Cerebellar nuclear complex (tissue), 1 donor: ENCODE results near the gene FAM118B.

Experiments
- DNase-seq, 2 experiments: peaks; one replicate each; lab custom pipeline; 2025; lab: John Stamatoyannopoulos, UW

Gene FAM118B

GRCh38 chr11:126211236-126212088 is at the start of gene FAM118B, which contains the start of gene RPUSD4:
Gene FAM118B (plus strand): TSS chr11:126211782. CDS start chr11:126235002, 23,220 bp downstream.
Gene RPUSD4 (minus strand): TSS chr11:126211650. CDS start chr11:126211638, 12 bp downstream.
- peak; percentile 69 to 86 for DNase-seq

GRCh38 chr11:126162306-126163030 is 49.1 kb upstream of the FAM118B start:
- DNase-seq = no peak

- DNase-seq = no peak
Measured at GRCh38 chr11:126163074-126163700, 48.4 kb upstream of the FAM118B start.

- no peak for DNase-seq
Measured at GRCh38 chr11:126163779-126164178, 47.8 kb upstream of the FAM118B start.

GRCh38 chr11:126164781-126165180 is 46.8 kb upstream of the FAM118B start:
- DNase-seq = no peak

GRCh38 chr11:126165311-126165720 is 46.3 kb upstream of the FAM118B start:
- DNase-seq = no peak

- DNase-seq = no peak
Measured at GRCh38 chr11:126165757-126166156, 45.8 kb upstream of the FAM118B start.

- DNase-seq = no peak
Measured at GRCh38 chr11:126166413-126166812, 45.2 kb upstream of the FAM118B start.

GRCh38 chr11:126167488-126167887 is 44.1 kb upstream of the FAM118B start:
- no peak for DNase-seq

- no peak for DNase-seq
Measured at GRCh38 chr11:126169291-126169690, 42.3 kb upstream of the FAM118B start.

GRCh38 chr11:126172596-126173038 is 39.0 kb upstream of the FAM118B start:
- no peak for DNase-seq

- DNase-seq = no peak
Measured at GRCh38 chr11:126173257-126173656, 38.3 kb upstream of the FAM118B start.

- DNase-seq = no peak
Measured at GRCh38 chr11:126174816-126175215, 36.8 kb upstream of the FAM118B start.

GRCh38 chr11:126175393-126175792 is 36.2 kb upstream of the FAM118B start:
- DNase-seq = no peak

- no peak for DNase-seq
Measured at GRCh38 chr11:126176853-126177470, 34.6 kb upstream of the FAM118B start.

GRCh38 chr11:126181939-126182730 is 29.4 kb upstream of the FAM118B start:
- no peak for DNase-seq

- DNase-seq = no peak
Measured at GRCh38 chr11:126182787-126183445, 28.7 kb upstream of the FAM118B start.

- no peak for DNase-seq
Measured at GRCh38 chr11:126185259-126186024, 26.1 kb upstream of the FAM118B start.

- no peak for DNase-seq
Measured at GRCh38 chr11:126186025-126186698, 25.4 kb upstream of the FAM118B start.
